Measurements from ENCODE around the gene NUP210L.

DNA sequence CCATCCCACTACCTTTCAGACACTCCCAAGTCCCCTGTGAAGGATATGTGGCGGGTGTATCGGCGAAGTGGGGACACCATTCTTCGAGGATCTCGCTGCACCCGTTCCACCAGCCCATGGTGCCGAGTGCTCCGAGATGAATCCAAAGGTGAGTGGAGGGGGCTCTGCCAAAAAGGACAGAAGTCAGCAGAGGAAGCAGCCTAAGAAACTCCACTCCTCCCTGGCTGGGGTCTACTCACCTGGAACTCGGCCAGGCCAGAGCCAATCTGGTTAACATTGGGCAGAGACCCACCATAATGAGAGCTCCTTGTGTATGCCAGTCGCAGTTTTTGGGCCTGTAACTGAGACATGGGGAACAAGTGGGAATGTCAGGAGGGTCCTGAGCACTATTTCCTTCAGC is 200.0 kb downstream of the NUP210L start:
- TF ChIP-seq, protein P1, sequence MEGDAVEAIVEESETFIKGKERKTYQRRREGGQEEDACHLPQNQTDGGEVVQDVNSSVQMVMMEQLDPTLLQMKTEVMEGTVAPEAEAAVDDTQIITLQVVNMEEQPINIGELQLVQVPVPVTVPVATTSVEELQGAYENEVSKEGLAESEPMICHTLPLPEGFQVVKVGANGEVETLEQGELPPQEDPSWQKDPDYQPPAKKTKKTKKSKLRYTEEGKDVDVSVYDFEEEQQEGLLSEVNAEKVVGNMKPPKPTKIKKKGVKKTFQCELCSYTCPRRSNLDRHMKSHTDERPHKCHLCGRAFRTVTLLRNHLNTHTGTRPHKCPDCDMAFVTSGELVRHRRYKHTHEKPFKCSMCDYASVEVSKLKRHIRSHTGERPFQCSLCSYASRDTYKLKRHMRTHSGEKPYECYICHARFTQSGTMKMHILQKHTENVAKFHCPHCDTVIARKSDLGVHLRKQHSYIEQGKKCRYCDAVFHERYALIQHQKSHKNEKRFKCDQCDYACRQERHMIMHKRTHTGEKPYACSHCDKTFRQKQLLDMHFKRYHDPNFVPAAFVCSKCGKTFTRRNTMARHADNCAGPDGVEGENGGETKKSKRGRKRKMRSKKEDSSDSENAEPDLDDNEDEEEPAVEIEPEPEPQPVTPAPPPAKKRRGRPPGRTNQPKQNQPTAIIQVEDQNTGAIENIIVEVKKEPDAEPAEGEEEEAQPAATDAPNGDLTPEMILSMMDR (IDR thresholded peaks at IDR 0.05 in 2 of 3, conservative IDR thresholded peaks at IDR 0.05 in 1 of 3; ENCODE audit: borderline replicate concordance in 1 of 3, insufficient read depth in 1 of 3, low read depth in 2 of 3, low read length in 2 of 3): no peak
- TF ChIP-seq, protein P2, sequence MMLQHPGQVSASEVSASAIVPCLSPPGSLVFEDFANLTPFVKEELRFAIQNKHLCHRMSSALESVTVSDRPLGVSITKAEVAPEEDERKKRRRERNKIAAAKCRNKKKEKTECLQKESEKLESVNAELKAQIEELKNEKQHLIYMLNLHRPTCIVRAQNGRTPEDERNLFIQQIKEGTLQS (IDR thresholded peaks at IDR 0.05): no peak
- TF ChIP-seq POLR2A (IDR thresholded peaks at IDR 0.05; ENCODE audit: borderline replicate concordance, extremely low read depth, insufficient read depth, insufficient read length) (no peak), CEBPB (IDR thresholded peaks at IDR 0.05; ENCODE audit: low read depth) (no peak), POLR2AphosphoS5 (IDR thresholded peaks at IDR 0.05; ENCODE audit: low read depth, low read length) (no peak), SRF (IDR thresholded peaks at IDR 0.05; ENCODE audit: low read depth) (no peak), EZH2 (IDR thresholded peaks at IDR 0.05) (no peak), SP1 (IDR thresholded peaks at IDR 0.05; ENCODE audit: low read depth) (no peak)
